HFF-Myc (cell line): ENCODE measurements around the gene NUDT4.
"Not testable (repeated sequence)": the region's sequence is repeated elsewhere in the genome, so short reads cannot be mapped to it uniquely, and the experiment has no call there.

Experiments
- DNase-seq: peaks from one replicate; pipeline ENCODE4 v3.0.0-alpha.2; 2011; ENCODE audit warnings: low read depth; ENCODE audit errors: extremely low read depth
- H3K4me3 ChIP-seq: replicated peaks from 2 replicates; pipeline ENCODE4 v1.5.1; 2011; ENCODE audit warnings: low read depth, mild to moderate bottlenecking, control low read depth, low read length
- TF ChIP-seq, protein P1 (sequence below): IDR thresholded peaks from 2 replicates; pipeline ENCODE4 v1.5.1; 2012; ENCODE audit warnings: mild to moderate bottlenecking, low read depth, low read length, control low read depth; ENCODE audit errors: missing control alignments

Gene NUDT4

DNA sequence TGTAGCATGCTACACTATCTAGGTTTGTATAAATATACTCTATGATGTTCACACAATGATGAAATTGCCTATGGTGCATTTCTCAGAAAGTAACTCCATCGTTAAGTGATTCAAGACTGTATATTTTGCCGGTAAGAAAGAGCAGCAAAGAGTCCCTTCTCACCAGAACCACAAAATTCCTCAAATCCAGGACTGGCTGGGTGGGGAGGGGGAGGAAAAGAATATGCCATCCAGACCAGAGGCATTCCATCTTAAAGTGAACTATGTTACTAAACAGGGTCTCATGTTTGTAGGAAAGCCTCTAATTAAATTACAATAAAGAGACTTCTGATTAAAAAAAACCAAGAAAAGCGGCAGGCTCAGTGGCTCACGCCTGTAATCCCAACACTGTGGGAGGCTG lies 52.6 kb downstream of the NUDT4 start:
- no peak for DNase-seq
- no peak overlapping the region for H3K4me3 ChIP-seq
- TF ChIP-seq, protein P1, sequence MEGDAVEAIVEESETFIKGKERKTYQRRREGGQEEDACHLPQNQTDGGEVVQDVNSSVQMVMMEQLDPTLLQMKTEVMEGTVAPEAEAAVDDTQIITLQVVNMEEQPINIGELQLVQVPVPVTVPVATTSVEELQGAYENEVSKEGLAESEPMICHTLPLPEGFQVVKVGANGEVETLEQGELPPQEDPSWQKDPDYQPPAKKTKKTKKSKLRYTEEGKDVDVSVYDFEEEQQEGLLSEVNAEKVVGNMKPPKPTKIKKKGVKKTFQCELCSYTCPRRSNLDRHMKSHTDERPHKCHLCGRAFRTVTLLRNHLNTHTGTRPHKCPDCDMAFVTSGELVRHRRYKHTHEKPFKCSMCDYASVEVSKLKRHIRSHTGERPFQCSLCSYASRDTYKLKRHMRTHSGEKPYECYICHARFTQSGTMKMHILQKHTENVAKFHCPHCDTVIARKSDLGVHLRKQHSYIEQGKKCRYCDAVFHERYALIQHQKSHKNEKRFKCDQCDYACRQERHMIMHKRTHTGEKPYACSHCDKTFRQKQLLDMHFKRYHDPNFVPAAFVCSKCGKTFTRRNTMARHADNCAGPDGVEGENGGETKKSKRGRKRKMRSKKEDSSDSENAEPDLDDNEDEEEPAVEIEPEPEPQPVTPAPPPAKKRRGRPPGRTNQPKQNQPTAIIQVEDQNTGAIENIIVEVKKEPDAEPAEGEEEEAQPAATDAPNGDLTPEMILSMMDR, result no peak

- not testable (repeated sequence) for DNase-seq, H3K4me3 ChIP-seq
Measured at GRCh38 chr12:93432031-93432430, 54.3 kb downstream of the NUDT4 start.

- no peak overlapping the region for H3K4me3 ChIP-seq
- TF ChIP-seq, protein P1, result no peak
- no peak for DNase-seq
Measured at GRCh38 chr12:93434256-93434865, 56.6 kb downstream of the NUDT4 start.

DNA sequence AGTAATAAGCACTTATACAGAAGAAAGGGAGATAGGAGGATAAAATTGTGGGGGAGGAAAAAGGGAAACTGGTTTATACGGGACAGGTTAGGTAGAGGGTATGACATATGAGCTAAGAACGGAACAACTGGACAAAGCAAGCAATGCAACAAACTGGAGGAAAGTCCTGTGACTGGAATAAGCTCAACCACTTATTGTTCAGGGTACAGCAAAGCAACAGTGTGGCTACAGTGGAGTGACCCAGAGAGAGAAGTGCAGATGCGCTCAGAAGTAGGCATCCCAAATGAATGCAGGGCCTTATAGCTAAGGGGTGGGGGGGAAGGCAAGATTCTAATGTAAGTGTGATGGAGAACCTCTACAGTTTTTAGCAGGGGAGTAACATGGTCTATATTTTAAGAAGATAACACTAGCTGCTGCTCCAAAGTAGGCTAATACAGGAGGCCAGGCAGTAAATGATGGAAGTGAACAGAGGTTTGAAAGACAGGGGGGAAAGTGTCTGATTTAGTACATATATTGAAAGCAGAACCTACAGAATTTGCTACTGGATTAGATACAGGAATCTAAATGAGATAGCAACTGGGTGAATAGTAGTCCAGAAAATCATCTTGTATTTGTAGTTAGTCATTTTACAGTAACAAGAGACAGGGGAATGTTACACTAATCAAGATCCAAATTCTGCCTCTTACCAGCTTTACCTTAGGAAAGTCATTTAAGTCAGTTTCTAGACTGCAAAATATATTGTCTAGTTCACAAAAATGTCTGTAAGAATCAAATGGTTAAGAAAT lies 60.7 kb downstream of the NUDT4 start:
- DNase-seq, result no peak
- no peak overlapping the region for H3K4me3 ChIP-seq
- TF ChIP-seq, protein P1, result no peak

DNA sequence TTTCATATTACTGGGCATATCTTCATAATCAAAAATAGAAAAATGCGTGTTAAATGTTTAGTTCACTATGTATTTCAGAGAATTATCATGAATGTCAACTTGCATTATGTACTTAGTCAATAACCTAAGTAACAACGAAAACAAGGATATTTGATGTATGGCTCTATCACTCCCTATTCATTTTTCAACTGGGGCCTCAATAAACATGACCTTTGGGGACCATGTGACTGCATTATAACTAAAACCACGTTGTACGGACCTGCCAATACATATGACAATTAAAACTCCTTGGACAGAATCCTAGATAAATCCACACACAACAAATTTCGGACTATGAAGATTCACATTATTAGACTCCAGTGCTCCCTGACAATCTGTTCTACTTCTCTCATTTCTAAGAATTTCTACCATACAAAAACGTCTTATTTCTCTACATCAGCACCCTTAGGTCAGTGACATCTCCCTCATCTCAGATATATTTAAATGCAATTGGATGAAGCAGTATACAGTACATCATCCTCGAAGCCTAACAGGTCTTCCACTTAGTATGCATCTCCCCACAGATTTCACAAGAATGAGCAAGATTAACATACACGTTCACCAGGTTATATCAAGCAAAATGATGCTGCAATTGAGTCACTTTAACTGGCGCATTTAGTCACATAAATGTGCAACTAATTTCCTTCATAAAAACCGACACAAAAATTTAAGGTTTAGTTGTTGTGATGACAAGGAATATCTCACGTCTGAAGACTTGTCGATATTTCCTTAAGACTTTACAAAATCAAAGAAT lies 62.5 kb downstream of the NUDT4 start:
- no peak for DNase-seq
- TF ChIP-seq, protein P1, result no peak
- H3K4me3 ChIP-seq, result peak overlapping the region; percentile 92

DNA sequence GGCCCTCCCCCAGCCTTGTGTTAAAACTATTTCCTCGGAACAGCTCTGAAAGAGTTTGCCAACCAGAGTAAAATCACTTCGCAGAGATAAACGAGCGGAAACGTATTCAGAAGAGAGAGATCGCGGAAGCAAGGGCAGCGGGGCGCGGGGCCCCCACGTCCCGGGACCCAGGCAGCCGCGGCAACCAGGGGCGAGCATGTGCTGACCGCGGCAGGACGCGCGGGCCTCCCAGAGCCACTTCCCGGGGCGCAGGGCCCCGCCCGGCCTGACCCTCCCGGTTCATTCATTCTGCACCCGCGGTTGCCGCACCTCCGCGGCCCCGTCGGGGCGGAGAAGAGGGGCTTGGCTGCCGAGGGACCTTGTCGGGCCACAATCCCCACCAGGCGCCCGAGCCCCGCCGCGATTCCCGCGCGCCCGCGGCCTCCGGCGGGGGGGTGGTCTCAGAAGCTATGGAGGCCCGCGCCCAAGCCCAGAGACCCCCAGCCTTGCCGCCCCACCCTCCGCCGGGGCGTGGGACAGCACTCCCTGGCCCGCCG lies 63.4 kb downstream of the NUDT4 start:
- H3K4me3 ChIP-seq, result peak overlapping the region; percentile 92
- no peak for DNase-seq
- TF ChIP-seq, protein P1, result no peak
